Renal pelvis (tissue), 4 donors: ENCODE data around the gene CLDN20. TPM values are rescaled to one million over a fixed set of nuclear protein-coding genes. Genes with fewer than 3 reads are reported as not detected.

ENCODE experiments used
- DNase-seq: peaks from one replicate; pipeline ENCODE4 v3.0.0-alpha.2; 2013
- polyA plus RNA-seq, 3 donors: library from polyadenylated mRNA; unstranded; fragments of 120-200 nt; gene quantifications; one replicate each; pipeline ENCODE4 v1.2.1, GENCODE V29; 2013; ENCODE audit not compliant: insufficient read length in 3 of 3

CLDN20 gene
- polyA plus RNA-seq, 3 donors: 1.1 to 3.5 (median 3.0) TPM

- DNase-seq: no peak
Measured at GRCh38 chr6:155244434-155244833, 19.4 kb upstream of the CLDN20 start.

- DNase-seq: no peak
Measured at GRCh38 chr6:155245193-155245592, 18.6 kb upstream of the CLDN20 start.

- no peak for DNase-seq
Measured at GRCh38 chr6:155245831-155246230, 18.0 kb upstream of the CLDN20 start.

- no peak for DNase-seq
Measured at GRCh38 chr6:155246825-155247224, 17.0 kb upstream of the CLDN20 start.

GRCh38 chr6:155247618-155248007, 16.2 kb upstream of the CLDN20 start:
- no peak for DNase-seq

- peak; percentile 33 for DNase-seq
Measured at GRCh38 chr6:155248008-155249001, 15.5 kb upstream of the CLDN20 start.

GRCh38 chr6:155250701-155251381, 13.0 kb upstream of the CLDN20 start:
- DNase-seq: no peak

GRCh38 chr6:155252581-155252980, 11.2 kb upstream of the CLDN20 start:
- DNase-seq: no peak

- no peak for DNase-seq
Measured at GRCh38 chr6:155253337-155253736, 10.5 kb upstream of the CLDN20 start.

GRCh38 chr6:155254139-155254538, 9.7 kb upstream of the CLDN20 start:
- no peak for DNase-seq

GRCh38 chr6:155256122-155256795, 7.6 kb upstream of the CLDN20 start:
- DNase-seq: no peak

- DNase-seq: no peak
Measured at GRCh38 chr6:155257796-155258195, 6.0 kb upstream of the CLDN20 start.

- DNase-seq: no peak
Measured at GRCh38 chr6:155259204-155259603, 4.6 kb upstream of the CLDN20 start.

GRCh38 chr6:155259897-155260296, 3.9 kb upstream of the CLDN20 start:
- DNase-seq: no peak

- DNase-seq: no peak
Measured at GRCh38 chr6:155260686-155261085, 3.1 kb upstream of the CLDN20 start.

- no peak for DNase-seq
Measured at GRCh38 chr6:155261111-155261900, 2.5 kb upstream of the CLDN20 start.

GRCh38 chr6:155262655-155263054, 1.2 kb upstream of the CLDN20 start:
- DNase-seq: no peak

- DNase-seq: no peak
Measured at GRCh38 chr6:155264693-155265320, 994 bp downstream of the CLDN20 start.

GRCh38 chr6:155265843-155266535, 2.2 kb downstream of the CLDN20 start:
- no peak for DNase-seq

- no peak for DNase-seq
Measured at GRCh38 chr6:155267411-155267810, 3.6 kb downstream of the CLDN20 start.
